Measurements from ENCODE around the gene ARRB2.

Gene ARRB2

GRCh38 chr17:4733073-4733531 lies 22.7 kb downstream of the ARRB2 start:
- no peak for DNase-seq

GRCh38 chr17:4734857-4735475 lies 24.5 kb downstream of the ARRB2 start:
- no peak for DNase-seq

- DNase-seq = no peak
Observed at GRCh38 chr17:4735876-4736651, 25.6 kb downstream of the ARRB2 start.

GRCh38 chr17:4738136-4739121 lies 28.0 kb downstream of the ARRB2 start:
- no peak for DNase-seq

- no peak for DNase-seq
Observed at GRCh38 chr17:4739122-4740024, 28.9 kb downstream of the ARRB2 start, which contains the start of the genes CXCL16 and ZMYND15. Gene CXCL16 (minus strand): TSS chr17:4739928. CDS start chr17:4739339, 589 bp downstream. Gene ZMYND15 (plus strand): TSS chr17:4739833. CDS start chr17:4740549, 716 bp downstream.

- DNase-seq = no peak
Observed at GRCh38 chr17:4740025-4740351, 29.6 kb downstream of the ARRB2 start.

GRCh38 chr17:4740584-4740983 lies 30.2 kb downstream of the ARRB2 start:
- no peak for DNase-seq

GRCh38 chr17:4741544-4741943 lies 31.1 kb downstream of the ARRB2 start:
- no peak for DNase-seq

- no peak for DNase-seq
Observed at GRCh38 chr17:4742133-4742532, 31.7 kb downstream of the ARRB2 start.

- no peak for DNase-seq
Observed at GRCh38 chr17:4742629-4743028, 32.2 kb downstream of the ARRB2 start.

GRCh38 chr17:4743216-4743615 lies 32.8 kb downstream of the ARRB2 start:
- no peak for DNase-seq

GRCh38 chr17:4743898-4744297 lies 33.5 kb downstream of the ARRB2 start:
- DNase-seq = no peak

- no peak for DNase-seq
Observed at GRCh38 chr17:4744999-4745969, 34.9 kb downstream of the ARRB2 start.

- DNase-seq = no peak
Observed at GRCh38 chr17:4747847-4748246, 37.4 kb downstream of the ARRB2 start.

- DNase-seq = no peak
Observed at GRCh38 chr17:4748686-4749085, 38.3 kb downstream of the ARRB2 start.

GRCh38 chr17:4750606-4751005 lies 40.2 kb downstream of the ARRB2 start:
- DNase-seq = no peak

- DNase-seq = no peak
Observed at GRCh38 chr17:4751932-4752331, 41.5 kb downstream of the ARRB2 start.

GRCh38 chr17:4753392-4753791 lies 43.0 kb downstream of the ARRB2 start:
- no peak for DNase-seq

- no peak for DNase-seq
Observed at GRCh38 chr17:4759776-4760236, 49.4 kb downstream of the ARRB2 start.

GRCh38 chr17:4764595-4764994 lies 54.2 kb downstream of the ARRB2 start:
- no peak for DNase-seq

GRCh38 chr17:4766201-4766600 lies 55.8 kb downstream of the ARRB2 start:
- DNase-seq = no peak

All from NCI-H774 (cell line).